K562 (cell line): ENCODE measurements around the gene LAMTOR4. TPM values are rescaled to one million over a fixed set of nuclear protein-coding genes. Genes with fewer than 3 reads are reported as not detected.
A peak's percentile ranks its signal among the peaks of the same experiment; 100 is the strongest.

Experiments
- ATF3 ChIP-seq, 2 experiments: fragments of 450-650 bp in 1 of 2; sonication (generic) in 1 of 2; formaldehyde crosslinking in 1 of 2; IDR thresholded peaks in 1 of 2; conservative IDR thresholded peaks in 1 of 2; 2 replicates each; pipeline versions ENCODE4 v1.6.1 to v1.8.1; 2016 to 2023; ENCODE audit warnings: mild to moderate bottlenecking in 2 of 2, moderate library complexity in 2 of 2, inconsistent platforms in 1 of 2, missing genetic modification reagents in 1 of 2
- BDP1 ChIP-seq: IDR thresholded peaks from 3 replicates; pipeline ENCODE4 v1.6.1; 2011; ENCODE audit not compliant: insufficient read length, insufficient read depth
- CEBPG ChIP-seq, 3 experiments: fragments of 200-800 bp in 1 of 3; sonication (Bioruptor generic) in 1 of 3; sonication (generic) in 1 of 3; formaldehyde crosslinking in 1 of 3; IDR thresholded peaks in 2 of 3; conservative IDR thresholded peaks in 1 of 3; 2 replicates each; pipeline versions ENCODE4 v1.6.1 to v1.8.0; 2016 to 2022; ENCODE audit warnings: missing compliant biosample characterization in 2 of 3, missing genetic modification characterization in 2 of 3, mild to moderate bottlenecking in 1 of 3, missing genetic modification reagents in 1 of 3
- EZH2 ChIP-seq: IDR thresholded peaks from 2 replicates; pipeline ENCODE4 v1.6.1; 2012; ENCODE audit warnings: low read depth, mild to moderate bottlenecking, inconsistent platforms, low read length, borderline replicate concordance
- FOXK1 ChIP-seq: sonication (generic); formaldehyde crosslinking; IDR thresholded peaks from 2 replicates; pipeline ENCODE4 v1.8.0; 2022; ENCODE audit warnings: missing genetic modification reagents, mild to moderate bottlenecking, borderline replicate concordance
- FUS ChIP-seq: fragments of 200-400 bp; formaldehyde crosslinking; optimal IDR thresholded peaks from 2 replicates; pipeline ENCODE3; 2017; ENCODE audit warnings: low read depth, low read length
- MBD1 ChIP-seq: fragments of 250-450 bp; sonication (Bioruptor Pico); IDR thresholded peaks from 2 replicates; pipeline ENCODE4 v1.8.0; 2022; ENCODE audit warnings: inconsistent platforms
- NCOA1 ChIP-seq: fragments of 450-650 bp; IDR thresholded peaks from 2 replicates; pipeline ENCODE4 v1.6.1; 2016; ENCODE audit warnings: low read depth
- NR2C1 ChIP-seq, 2 experiments: fragments of 450-650 bp; IDR thresholded peaks; 2 replicates each; pipeline ENCODE4 v1.6.1; 2017; ENCODE audit warnings: mild to moderate bottlenecking in 2 of 2, antibody characterized with exemption in 1 of 2, inconsistent platforms in 1 of 2, missing compliant biosample characterization in 1 of 2, missing genetic modification characterization in 1 of 2
- PHB2 ChIP-seq: fragments of 450-650 bp; IDR thresholded peaks from 2 replicates; pipeline ENCODE4 v1.6.1; 2017; ENCODE audit warnings: low read depth
- PKNOX1 ChIP-seq: fragments of 450-650 bp; IDR thresholded peaks from 2 replicates; pipeline ENCODE4 v1.6.1; 2016
- POLR3A ChIP-seq: IDR thresholded peaks from 2 replicates; pipeline ENCODE4 v1.6.1; 2011; ENCODE audit warnings: borderline replicate concordance, mild to moderate bottlenecking, moderate library complexity; ENCODE audit not compliant: insufficient read length, insufficient read depth; ENCODE audit errors: extremely low read depth
- RBFOX2 ChIP-seq: fragments of 200-400 bp; formaldehyde crosslinking; IDR thresholded peaks from 2 replicates; pipeline ENCODE4 v1.6.1; 2017; ENCODE audit warnings: low read depth, mild to moderate bottlenecking, low read length, moderate library complexity
- RBM22 ChIP-seq: fragments of 200-400 bp; formaldehyde crosslinking; IDR thresholded peaks from 2 replicates; pipeline ENCODE4 v1.6.1; 2018; ENCODE audit warnings: low read length, low read depth; ENCODE audit not compliant: poor library complexity, severe bottlenecking
- SOX6 ChIP-seq: fragments of 450-650 bp; IDR thresholded peaks from 2 replicates; pipeline ENCODE4 v1.6.1; 2014; ENCODE audit warnings: mild to moderate bottlenecking
- SRSF3 ChIP-seq: fragments of 200-400 bp; formaldehyde crosslinking; IDR thresholded peaks from 2 replicates; pipeline ENCODE4 v1.6.1; 2016; ENCODE audit warnings: mild to moderate bottlenecking, low read length, moderate library complexity; ENCODE audit not compliant: insufficient read depth
- U2AF2 ChIP-seq: fragments of 200-400 bp; formaldehyde crosslinking; optimal IDR thresholded peaks from 2 replicates; pipeline ENCODE3; 2017; ENCODE audit warnings: low read depth, mild to moderate bottlenecking, low read length
- YY1 ChIP-seq, 3 experiments: IDR thresholded peaks; 2 replicates each; pipeline ENCODE4 v1.6.1; 2011; ENCODE audit warnings: low read length in 2 of 3, mild to moderate bottlenecking in 2 of 3, moderate library complexity in 2 of 3, borderline replicate concordance in 1 of 3, control low read depth in 1 of 3, low read depth in 1 of 3; ENCODE audit not compliant: insufficient read depth in 3 of 3, insufficient replicate concordance in 2 of 3, control insufficient read depth in 1 of 3, insufficient read length in 1 of 3; ENCODE audit errors: extremely low read depth in 1 of 3
- ZBTB12 ChIP-seq: fragments of 250-450 bp; sonication (Bioruptor Pico); IDR thresholded peaks from 2 replicates; pipeline ENCODE4 v1.4.0; 2020
- ZKSCAN3 ChIP-seq: fragments of 250-450 bp; sonication (Bioruptor Pico); IDR thresholded peaks from 2 replicates; pipeline ENCODE4 v1.4.0; 2020
- ZNF133 ChIP-seq: fragments of 250-450 bp; sonication (Bioruptor Pico); IDR thresholded peaks from 2 replicates; pipeline ENCODE4 v1.4.0; 2020; ENCODE audit warnings: mild to moderate bottlenecking
- ZNF561 ChIP-seq: fragments of 450-650 bp; formaldehyde crosslinking; conservative IDR thresholded peaks from 2 replicates; pipeline ENCODE4 v1.4.0; 2020; ENCODE audit warnings: mild to moderate bottlenecking, moderate library complexity
- ZNF586 ChIP-seq: fragments of 450-650 bp; formaldehyde crosslinking; conservative IDR thresholded peaks from 2 replicates; pipeline ENCODE4 v1.4.0; 2020; ENCODE audit warnings: mild to moderate bottlenecking, moderate library complexity
- ZNF79 ChIP-seq: fragments of 250-450 bp; sonication (Bioruptor Pico); IDR thresholded peaks from 2 replicates; pipeline ENCODE4 v1.4.0; 2020; ENCODE audit warnings: low read depth, mild to moderate bottlenecking, moderate library complexity
- polyA plus RNA-seq, 8 experiments: library from polyadenylated mRNA; depleted of rRNA in 4 of 8; stranded (reverse) in 5 of 8; unstranded in 3 of 8; fragments of >200 nt; fragmentation: Nextera tagmentation in 2 of 8; fragmentation: Illumina TruSeq in 1 of 8; extraction: Ambion mirVana in 2 of 8; extraction: Trizol in 1 of 8; gene quantifications; 2 replicates each; pipeline versions ENCODE4 v1.2.1 to v1.2.3, GENCODE V29; 2011 to 2014; ENCODE audit warnings: inconsistent platforms in 1 of 8, missing spikeins in 1 of 8
- total RNA-seq, 7 experiments: library from RNA; depleted of rRNA in 6 of 7; stranded (reverse); fragments of >200 nt in 6 of 7; fragmentation: Illumina TruSeq in 2 of 7; extraction: Trizol in 2 of 7; gene quantifications; 2 replicates each; pipeline versions ENCODE4 v1.2.1 to v1.2.3, GENCODE V29; 2011 to 2021; ENCODE audit warnings: low replicate concordance in 1 of 7

Gene LAMTOR4
- total and polyA plus RNA-seq, 9 of the 15 experiments (the other 6 are each of a cell fraction or from before 2014, with no cell fraction given) = 79.6 to 314 (median 195) TPM

- TF ChIP-seq U2AF2 = no peak
- no peak for TF ChIP-seq MBD1 (CRISPR knock-in tag)
- TF ChIP-seq SRSF3 = no peak
- no peak for TF ChIP-seq ZNF133 (CRISPR knock-in tag)
- no peak for TF ChIP-seq FOXK1 (CRISPR knock-in tag)
- TF ChIP-seq RBM22 = no peak
- peak; percentile 55 for TF ChIP-seq NR2C1 (IDR thresholded peaks at IDR 0.05)
- no peak for TF ChIP-seq NR2C1 (tag; IDR thresholded peaks at IDR 0.05)
- peak; percentile 76 for TF ChIP-seq PKNOX1
- TF ChIP-seq PHB2 = peak; percentile 7; the same call in 1 of the 2 replicates
- peak; percentile 91 for TF ChIP-seq SOX6
- no peak for TF ChIP-seq ATF3 (IDR thresholded peaks at IDR 0.05)
- no peak for TF ChIP-seq ATF3 (CRISPR knock-in tag; conservative IDR thresholded peaks at IDR 0.05)
- peak; percentile 84 for TF ChIP-seq NCOA1
- no peak for TF ChIP-seq CEBPG (CRISPR knock-in tag; IDR thresholded peaks at IDR 0.05)
- TF ChIP-seq CEBPG (tag; conservative IDR thresholded peaks at IDR 0.05 in 1 of 2, IDR thresholded peaks at IDR 0.05 in 1 of 2) = no peak
- TF ChIP-seq ZKSCAN3 (CRISPR knock-in tag) = no peak
- TF ChIP-seq ZBTB12 (CRISPR knock-in tag) = no peak
- no peak for TF ChIP-seq ZNF79 (CRISPR knock-in tag)
- no peak for TF ChIP-seq EZH2
- no peak for TF ChIP-seq ZNF561 (CRISPR knock-in tag)
- no peak for TF ChIP-seq POLR3A
- no peak for TF ChIP-seq YY1 (IDR thresholded peaks at IDR 0.05; ENCODE audit: borderline replicate concordance in 1 of 3, control insufficient read depth in 1 of 3, extremely low read depth in 1 of 3, insufficient read depth in 3 of 3, insufficient read length in 1 of 3, insufficient replicate concordance in 2 of 3, low read depth in 1 of 3, low read length in 2 of 3)
- TF ChIP-seq ZNF586 = no peak
- TF ChIP-seq BDP1 = no peak
- no peak for TF ChIP-seq RBFOX2
- no peak for TF ChIP-seq FUS
These were observed 19.2 kb downstream of the LAMTOR4 start (continued) for GRCh38 chr7:100167912-100168323.
